HCT116 (cell line): ENCODE results near the gene ITGB6. TPM values are rescaled to one million over a fixed set of nuclear protein-coding genes. Genes with fewer than 3 reads are reported as not detected.

Source experiments
- CEBPB ChIP-seq: IDR thresholded peaks from 2 replicates; pipeline ENCODE4 v1.6.1; 2012; ENCODE audit warnings: low read depth
- EZH2 ChIP-seq: fragments of 200-600 bp; sonication (generic); IDR thresholded peaks from 2 replicates; pipeline ENCODE4 v1.6.1; 2017; ENCODE audit warnings: antibody characterized with exemption, mixed run types
- FOSL1 ChIP-seq: IDR thresholded peaks from 2 replicates; pipeline ENCODE4 v1.6.1; 2012; ENCODE audit warnings: low read depth
- POLR2A ChIP-seq: IDR thresholded peaks from 2 replicates; pipeline ENCODE4 v1.7.0; 2011; ENCODE audit warnings: borderline replicate concordance; ENCODE audit not compliant: insufficient read depth, insufficient read length; ENCODE audit errors: extremely low read depth
- POLR2AphosphoS5 ChIP-seq: IDR thresholded peaks from 2 replicates; pipeline ENCODE4 v1.6.1; 2011; ENCODE audit warnings: mild to moderate bottlenecking, low read depth, low read length, moderate library complexity
- SRF ChIP-seq: IDR thresholded peaks from 2 replicates; pipeline ENCODE4 v1.6.1; 2012; ENCODE audit warnings: low read depth
- TCF7L2 ChIP-seq: IDR thresholded peaks from 2 replicates; pipeline ENCODE4 v1.7.0; 2011; ENCODE audit warnings: borderline replicate concordance, inconsistent platforms; ENCODE audit not compliant: insufficient read depth, insufficient read length; ENCODE audit errors: extremely low read depth
- ZNF274 ChIP-seq: fragments of 200-500 bp; sonication (Bioruptor generic); IDR thresholded peaks from 2 replicates; pipeline ENCODE4 v1.6.1; 2014; ENCODE audit warnings: mild to moderate bottlenecking, low read depth, low read length, inconsistent platforms
- total RNA-seq: library from RNA; stranded (reverse); gene quantifications from one replicate; pipeline ENCODE4 v1.2.1, GENCODE V29; 2021; ENCODE audit not compliant: unreplicated experiment
- TF ChIP-seq, protein P1 (sequence below): IDR thresholded peaks from 2 replicates; pipeline ENCODE4 v1.6.1; 2012; ENCODE audit warnings: low read depth
- TF ChIP-seq, protein P2 (sequence below), 3 experiments: fragments of 200-600 bp in 1 of 3; sonication (generic) in 1 of 3; IDR thresholded peaks in 2 of 3; conservative IDR thresholded peaks in 1 of 3; 2 replicates each; pipeline ENCODE4 v1.5.1; 2012 to 2017; ENCODE audit warnings: low read depth in 2 of 3, low read length in 2 of 3, antibody characterized with exemption in 1 of 3, borderline replicate concordance in 1 of 3, control low read depth in 1 of 3, mild to moderate bottlenecking in 1 of 3, mixed read lengths in 1 of 3, mixed run types in 1 of 3, moderate library complexity in 1 of 3; ENCODE audit not compliant: insufficient read depth in 1 of 3
- TF ChIP-seq, protein P3 (sequence below): IDR thresholded peaks from 2 replicates; pipeline ENCODE4 v1.6.1; 2012
- TF ChIP-seq, protein P4 (sequence below): IDR thresholded peaks from 2 replicates; pipeline ENCODE4 v1.6.1; 2012

ITGB6 gene
- total RNA-seq, 1 experiment from 2014 or later, result 0.12 TPM

DNA sequence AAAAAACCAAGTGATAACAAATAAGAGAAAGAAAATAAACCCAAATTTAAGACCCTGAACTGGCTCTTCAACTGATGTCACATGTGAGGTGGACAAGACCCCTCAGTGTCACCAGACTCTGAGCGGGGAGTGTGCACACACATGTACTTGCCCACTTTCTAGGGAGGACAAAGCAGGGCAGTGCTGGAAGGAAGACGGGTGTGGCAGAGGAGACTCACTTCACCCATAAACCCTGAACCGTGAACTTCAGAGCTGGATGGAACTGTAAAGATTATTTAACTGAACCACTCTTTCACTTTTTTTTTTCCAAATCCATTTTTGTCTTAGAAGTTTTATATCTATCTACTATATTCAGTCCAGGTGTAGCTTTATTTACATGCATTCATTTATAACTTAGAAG lies 149.9 kb downstream of the ITGB6 start (continued):
- TF ChIP-seq, protein P1, sequence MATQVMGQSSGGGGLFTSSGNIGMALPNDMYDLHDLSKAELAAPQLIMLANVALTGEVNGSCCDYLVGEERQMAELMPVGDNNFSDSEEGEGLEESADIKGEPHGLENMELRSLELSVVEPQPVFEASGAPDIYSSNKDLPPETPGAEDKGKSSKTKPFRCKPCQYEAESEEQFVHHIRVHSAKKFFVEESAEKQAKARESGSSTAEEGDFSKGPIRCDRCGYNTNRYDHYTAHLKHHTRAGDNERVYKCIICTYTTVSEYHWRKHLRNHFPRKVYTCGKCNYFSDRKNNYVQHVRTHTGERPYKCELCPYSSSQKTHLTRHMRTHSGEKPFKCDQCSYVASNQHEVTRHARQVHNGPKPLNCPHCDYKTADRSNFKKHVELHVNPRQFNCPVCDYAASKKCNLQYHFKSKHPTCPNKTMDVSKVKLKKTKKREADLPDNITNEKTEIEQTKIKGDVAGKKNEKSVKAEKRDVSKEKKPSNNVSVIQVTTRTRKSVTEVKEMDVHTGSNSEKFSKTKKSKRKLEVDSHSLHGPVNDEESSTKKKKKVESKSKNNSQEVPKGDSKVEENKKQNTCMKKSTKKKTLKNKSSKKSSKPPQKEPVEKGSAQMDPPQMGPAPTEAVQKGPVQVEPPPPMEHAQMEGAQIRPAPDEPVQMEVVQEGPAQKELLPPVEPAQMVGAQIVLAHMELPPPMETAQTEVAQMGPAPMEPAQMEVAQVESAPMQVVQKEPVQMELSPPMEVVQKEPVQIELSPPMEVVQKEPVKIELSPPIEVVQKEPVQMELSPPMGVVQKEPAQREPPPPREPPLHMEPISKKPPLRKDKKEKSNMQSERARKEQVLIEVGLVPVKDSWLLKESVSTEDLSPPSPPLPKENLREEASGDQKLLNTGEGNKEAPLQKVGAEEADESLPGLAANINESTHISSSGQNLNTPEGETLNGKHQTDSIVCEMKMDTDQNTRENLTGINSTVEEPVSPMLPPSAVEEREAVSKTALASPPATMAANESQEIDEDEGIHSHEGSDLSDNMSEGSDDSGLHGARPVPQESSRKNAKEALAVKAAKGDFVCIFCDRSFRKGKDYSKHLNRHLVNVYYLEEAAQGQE, result no peak
- TF ChIP-seq CEBPB (no peak), POLR2AphosphoS5 (no peak), POLR2A (no peak), EZH2 (no peak), ZNF274 (no peak), TCF7L2 (no peak), FOSL1 (no peak), SRF (no peak)
- TF ChIP-seq, protein P2, sequence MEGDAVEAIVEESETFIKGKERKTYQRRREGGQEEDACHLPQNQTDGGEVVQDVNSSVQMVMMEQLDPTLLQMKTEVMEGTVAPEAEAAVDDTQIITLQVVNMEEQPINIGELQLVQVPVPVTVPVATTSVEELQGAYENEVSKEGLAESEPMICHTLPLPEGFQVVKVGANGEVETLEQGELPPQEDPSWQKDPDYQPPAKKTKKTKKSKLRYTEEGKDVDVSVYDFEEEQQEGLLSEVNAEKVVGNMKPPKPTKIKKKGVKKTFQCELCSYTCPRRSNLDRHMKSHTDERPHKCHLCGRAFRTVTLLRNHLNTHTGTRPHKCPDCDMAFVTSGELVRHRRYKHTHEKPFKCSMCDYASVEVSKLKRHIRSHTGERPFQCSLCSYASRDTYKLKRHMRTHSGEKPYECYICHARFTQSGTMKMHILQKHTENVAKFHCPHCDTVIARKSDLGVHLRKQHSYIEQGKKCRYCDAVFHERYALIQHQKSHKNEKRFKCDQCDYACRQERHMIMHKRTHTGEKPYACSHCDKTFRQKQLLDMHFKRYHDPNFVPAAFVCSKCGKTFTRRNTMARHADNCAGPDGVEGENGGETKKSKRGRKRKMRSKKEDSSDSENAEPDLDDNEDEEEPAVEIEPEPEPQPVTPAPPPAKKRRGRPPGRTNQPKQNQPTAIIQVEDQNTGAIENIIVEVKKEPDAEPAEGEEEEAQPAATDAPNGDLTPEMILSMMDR (IDR thresholded peaks at IDR 0.05 in 2 of 3, conservative IDR thresholded peaks at IDR 0.05 in 1 of 3; ENCODE audit: borderline replicate concordance in 1 of 3, insufficient read depth in 1 of 3, low read depth in 2 of 3, low read length in 2 of 3), result no peak
- TF ChIP-seq, protein P3, sequence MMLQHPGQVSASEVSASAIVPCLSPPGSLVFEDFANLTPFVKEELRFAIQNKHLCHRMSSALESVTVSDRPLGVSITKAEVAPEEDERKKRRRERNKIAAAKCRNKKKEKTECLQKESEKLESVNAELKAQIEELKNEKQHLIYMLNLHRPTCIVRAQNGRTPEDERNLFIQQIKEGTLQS, result no peak
- TF ChIP-seq, protein P4, sequence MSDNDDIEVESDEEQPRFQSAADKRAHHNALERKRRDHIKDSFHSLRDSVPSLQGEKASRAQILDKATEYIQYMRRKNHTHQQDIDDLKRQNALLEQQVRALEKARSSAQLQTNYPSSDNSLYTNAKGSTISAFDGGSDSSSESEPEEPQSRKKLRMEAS, result no peak

Other genes with a start within 250 kb of the ITGB6 start
- gene PLA2R1, start 137.7 kb downstream of the ITGB6 start, total RNA-seq, result 0.34 TPM